Measurements from ENCODE around the gene SCAMP4.

SCAMP4 gene

DNA sequence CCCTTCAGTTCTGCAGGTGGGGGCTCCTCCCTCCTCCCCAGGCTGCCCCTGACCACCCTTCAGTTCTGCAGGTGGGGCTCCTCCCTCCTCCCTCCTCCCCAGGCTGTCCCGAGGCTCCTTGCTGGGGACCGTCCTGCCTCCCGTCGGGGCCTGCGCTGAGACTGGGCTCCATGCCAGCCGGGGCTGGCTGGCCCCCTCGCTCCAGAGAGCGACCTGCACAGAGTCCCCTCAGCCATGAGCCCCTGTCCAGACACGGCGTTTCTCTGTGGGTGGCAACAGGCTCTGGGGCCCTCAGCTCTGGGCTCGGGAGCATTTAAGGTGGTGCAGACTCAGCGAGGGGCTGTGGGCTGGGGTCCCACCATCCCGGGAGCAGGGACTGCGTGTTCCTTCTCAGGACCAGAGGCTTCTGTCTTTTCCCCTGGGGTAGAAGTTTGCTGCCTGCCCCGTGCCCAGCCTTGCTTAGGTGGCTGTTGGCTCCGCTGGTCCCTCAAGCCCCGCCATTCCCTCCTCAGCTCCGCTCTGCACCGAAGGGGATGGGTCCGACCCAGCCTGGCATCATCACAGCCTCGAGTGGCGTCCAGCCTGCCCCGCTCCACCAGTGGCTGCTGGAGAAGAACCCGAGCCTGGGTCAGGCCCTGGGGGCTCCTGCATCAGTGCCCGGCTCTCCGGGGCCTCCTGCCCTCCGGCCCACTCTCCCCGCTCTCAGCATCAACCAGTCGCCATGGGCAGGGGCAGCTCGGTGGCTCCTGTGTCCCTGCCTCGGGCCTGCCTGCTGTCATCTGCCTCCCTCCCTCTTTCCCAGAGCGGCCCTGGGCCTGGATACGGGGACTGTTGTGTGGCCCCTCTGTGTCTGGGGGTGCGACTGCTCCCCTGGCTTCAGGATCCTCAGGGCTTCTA, 63.3 kb downstream of the SCAMP4 start:
- no peak for TF ChIP-seq NFIC (IDR thresholded peaks at IDR 0.05)
- no peak for TF ChIP-seq ZBTB7A (IDR thresholded peaks at IDR 0.05; ENCODE audit: low read depth)
- no peak for TF ChIP-seq FOXM1 (IDR thresholded peaks at IDR 0.05; ENCODE audit: borderline replicate concordance, low read depth)
- TF ChIP-seq RAD21 (IDR thresholded peaks at IDR 0.05; ENCODE audit: low read depth), result no peak

DNA sequence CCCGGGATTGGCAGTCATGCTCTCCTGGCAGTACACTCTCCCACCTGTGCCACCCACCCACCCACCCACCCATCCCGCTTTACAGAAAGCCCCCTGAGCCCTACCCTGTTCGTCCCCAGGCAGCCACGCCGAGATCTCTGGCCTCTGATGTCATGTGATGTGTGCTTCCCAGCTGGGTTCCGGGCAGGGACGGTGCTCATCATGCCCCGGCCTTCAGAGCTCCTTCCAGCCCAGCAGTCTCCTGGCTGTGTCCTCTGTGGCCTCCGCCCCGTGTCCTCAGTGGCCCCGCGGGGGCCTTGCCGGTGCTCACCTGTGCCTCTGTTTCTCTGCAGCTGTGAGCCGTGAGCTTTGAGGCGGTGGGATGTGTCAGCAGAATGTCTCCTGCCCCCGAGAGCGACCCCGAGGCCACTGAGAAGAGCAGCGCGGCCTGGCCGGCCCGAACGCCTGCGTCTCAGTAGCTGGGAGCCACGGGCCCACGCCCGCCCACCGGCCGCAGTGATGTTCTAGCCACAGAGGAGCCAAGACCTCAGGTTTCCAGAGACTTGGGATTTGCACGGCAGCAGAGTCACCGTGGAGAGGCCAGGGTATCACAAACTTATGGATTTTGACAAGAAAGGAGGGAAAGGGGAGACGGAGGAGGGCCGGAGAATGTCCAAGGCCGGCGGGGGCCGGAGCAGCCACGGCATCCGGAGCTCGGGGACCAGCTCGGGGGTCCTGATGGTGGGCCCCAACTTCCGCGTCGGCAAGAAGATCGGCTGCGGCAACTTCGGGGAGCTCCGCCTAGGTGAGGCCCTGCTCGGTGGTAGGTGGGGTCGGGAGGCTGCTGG, 64.2 kb downstream of the SCAMP4 start:
- TF ChIP-seq, protein P1, sequence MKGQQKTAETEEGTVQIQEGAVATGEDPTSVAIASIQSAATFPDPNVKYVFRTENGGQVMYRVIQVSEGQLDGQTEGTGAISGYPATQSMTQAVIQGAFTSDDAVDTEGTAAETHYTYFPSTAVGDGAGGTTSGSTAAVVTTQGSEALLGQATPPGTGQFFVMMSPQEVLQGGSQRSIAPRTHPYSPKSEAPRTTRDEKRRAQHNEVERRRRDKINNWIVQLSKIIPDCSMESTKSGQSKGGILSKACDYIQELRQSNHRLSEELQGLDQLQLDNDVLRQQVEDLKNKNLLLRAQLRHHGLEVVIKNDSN (IDR thresholded peaks at IDR 0.05), result no peak
- TF ChIP-seq YY1 (IDR thresholded peaks at IDR 0.05; ENCODE audit: low read depth) (no peak), TAF1 (IDR thresholded peaks at IDR 0.05; ENCODE audit: low read depth) (no peak), EGR1 (IDR thresholded peaks at IDR 0.05) (no peak), ZBTB7A (IDR thresholded peaks at IDR 0.05; ENCODE audit: low read depth) (no peak), TEAD4 (IDR thresholded peaks at IDR 0.05) (no peak), CEBPB (IDR thresholded peaks at IDR 0.05) (no peak), EP300 (IDR thresholded peaks at IDR 0.05; ENCODE audit: borderline replicate concordance) (no peak), FOXM1 (IDR thresholded peaks at IDR 0.05; ENCODE audit: borderline replicate concordance, low read depth) (no peak), CREB1 (IDR thresholded peaks at IDR 0.05; ENCODE audit: low read depth) (no peak), RAD21 (IDR thresholded peaks at IDR 0.05; ENCODE audit: low read depth) (no peak), TCF12 (IDR thresholded peaks at IDR 0.05; ENCODE audit: low read depth) (no peak), NFIC (IDR thresholded peaks at IDR 0.05) (no peak)
- TF ChIP-seq, protein P2, sequence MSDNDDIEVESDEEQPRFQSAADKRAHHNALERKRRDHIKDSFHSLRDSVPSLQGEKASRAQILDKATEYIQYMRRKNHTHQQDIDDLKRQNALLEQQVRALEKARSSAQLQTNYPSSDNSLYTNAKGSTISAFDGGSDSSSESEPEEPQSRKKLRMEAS (IDR thresholded peaks at IDR 0.05), result no peak
- TF ChIP-seq, protein P3, sequence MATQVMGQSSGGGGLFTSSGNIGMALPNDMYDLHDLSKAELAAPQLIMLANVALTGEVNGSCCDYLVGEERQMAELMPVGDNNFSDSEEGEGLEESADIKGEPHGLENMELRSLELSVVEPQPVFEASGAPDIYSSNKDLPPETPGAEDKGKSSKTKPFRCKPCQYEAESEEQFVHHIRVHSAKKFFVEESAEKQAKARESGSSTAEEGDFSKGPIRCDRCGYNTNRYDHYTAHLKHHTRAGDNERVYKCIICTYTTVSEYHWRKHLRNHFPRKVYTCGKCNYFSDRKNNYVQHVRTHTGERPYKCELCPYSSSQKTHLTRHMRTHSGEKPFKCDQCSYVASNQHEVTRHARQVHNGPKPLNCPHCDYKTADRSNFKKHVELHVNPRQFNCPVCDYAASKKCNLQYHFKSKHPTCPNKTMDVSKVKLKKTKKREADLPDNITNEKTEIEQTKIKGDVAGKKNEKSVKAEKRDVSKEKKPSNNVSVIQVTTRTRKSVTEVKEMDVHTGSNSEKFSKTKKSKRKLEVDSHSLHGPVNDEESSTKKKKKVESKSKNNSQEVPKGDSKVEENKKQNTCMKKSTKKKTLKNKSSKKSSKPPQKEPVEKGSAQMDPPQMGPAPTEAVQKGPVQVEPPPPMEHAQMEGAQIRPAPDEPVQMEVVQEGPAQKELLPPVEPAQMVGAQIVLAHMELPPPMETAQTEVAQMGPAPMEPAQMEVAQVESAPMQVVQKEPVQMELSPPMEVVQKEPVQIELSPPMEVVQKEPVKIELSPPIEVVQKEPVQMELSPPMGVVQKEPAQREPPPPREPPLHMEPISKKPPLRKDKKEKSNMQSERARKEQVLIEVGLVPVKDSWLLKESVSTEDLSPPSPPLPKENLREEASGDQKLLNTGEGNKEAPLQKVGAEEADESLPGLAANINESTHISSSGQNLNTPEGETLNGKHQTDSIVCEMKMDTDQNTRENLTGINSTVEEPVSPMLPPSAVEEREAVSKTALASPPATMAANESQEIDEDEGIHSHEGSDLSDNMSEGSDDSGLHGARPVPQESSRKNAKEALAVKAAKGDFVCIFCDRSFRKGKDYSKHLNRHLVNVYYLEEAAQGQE (IDR thresholded peaks at IDR 0.05; ENCODE audit: low read depth), result no peak

DNA sequence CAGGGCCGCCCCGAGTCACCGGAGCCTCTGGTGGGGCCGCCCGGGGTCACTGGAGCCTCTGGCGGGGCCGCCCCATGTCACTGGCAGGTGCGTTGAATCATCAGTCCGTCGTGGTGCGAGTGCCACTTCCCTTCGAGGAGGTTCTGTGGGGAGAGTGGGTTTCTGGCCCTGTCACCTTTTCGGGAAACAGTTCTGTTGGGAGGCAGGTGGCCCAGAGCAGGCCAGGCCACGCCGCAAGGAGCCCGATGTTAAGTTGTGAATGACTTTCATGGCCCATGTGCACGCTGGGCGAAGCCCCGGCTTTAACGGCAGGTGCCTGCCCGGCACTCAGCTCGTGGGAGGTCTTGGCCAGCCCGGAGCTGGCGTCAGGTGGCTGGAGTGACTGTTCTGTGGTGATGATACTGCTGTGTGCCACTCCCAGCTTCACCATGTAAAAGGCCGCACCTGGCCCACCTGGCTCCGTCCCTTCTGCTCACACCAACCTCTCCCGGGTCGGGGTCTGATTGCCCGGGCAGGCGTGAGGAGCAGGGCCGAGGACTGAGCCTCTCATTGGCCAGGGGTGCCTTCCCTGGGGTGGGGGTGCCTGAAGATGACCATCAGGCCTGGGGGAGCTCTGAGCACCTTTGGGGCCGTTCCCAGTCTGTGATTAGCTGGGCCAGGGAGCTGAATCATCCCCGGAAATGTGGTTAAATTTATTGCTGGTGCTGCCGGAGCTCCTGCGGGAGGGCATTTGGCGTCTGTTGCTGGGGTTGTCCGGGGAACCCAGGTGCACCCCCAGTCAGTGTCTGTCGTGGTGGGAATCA, 65.0 kb downstream of the SCAMP4 start:
- TF ChIP-seq, protein P3 (IDR thresholded peaks at IDR 0.05; ENCODE audit: low read depth), result no peak
- TF ChIP-seq RAD21 (IDR thresholded peaks at IDR 0.05; ENCODE audit: low read depth) (no peak), EGR1 (IDR thresholded peaks at IDR 0.05) (no peak), EP300 (IDR thresholded peaks at IDR 0.05; ENCODE audit: borderline replicate concordance) (no peak), YY1 (IDR thresholded peaks at IDR 0.05; ENCODE audit: low read depth) (no peak), CREB1 (IDR thresholded peaks at IDR 0.05; ENCODE audit: low read depth) (no peak), CEBPB (IDR thresholded peaks at IDR 0.05) (no peak), NFIC (IDR thresholded peaks at IDR 0.05) (no peak), FOXM1 (IDR thresholded peaks at IDR 0.05; ENCODE audit: borderline replicate concordance, low read depth) (no peak), TAF1 (IDR thresholded peaks at IDR 0.05; ENCODE audit: low read depth) (no peak), TEAD4 (IDR thresholded peaks at IDR 0.05) (no peak), TCF12 (IDR thresholded peaks at IDR 0.05; ENCODE audit: low read depth) (no peak), ZBTB7A (IDR thresholded peaks at IDR 0.05; ENCODE audit: low read depth) (no peak)
- TF ChIP-seq, protein P1 (IDR thresholded peaks at IDR 0.05), result no peak
- TF ChIP-seq, protein P2 (IDR thresholded peaks at IDR 0.05), result no peak

DNA sequence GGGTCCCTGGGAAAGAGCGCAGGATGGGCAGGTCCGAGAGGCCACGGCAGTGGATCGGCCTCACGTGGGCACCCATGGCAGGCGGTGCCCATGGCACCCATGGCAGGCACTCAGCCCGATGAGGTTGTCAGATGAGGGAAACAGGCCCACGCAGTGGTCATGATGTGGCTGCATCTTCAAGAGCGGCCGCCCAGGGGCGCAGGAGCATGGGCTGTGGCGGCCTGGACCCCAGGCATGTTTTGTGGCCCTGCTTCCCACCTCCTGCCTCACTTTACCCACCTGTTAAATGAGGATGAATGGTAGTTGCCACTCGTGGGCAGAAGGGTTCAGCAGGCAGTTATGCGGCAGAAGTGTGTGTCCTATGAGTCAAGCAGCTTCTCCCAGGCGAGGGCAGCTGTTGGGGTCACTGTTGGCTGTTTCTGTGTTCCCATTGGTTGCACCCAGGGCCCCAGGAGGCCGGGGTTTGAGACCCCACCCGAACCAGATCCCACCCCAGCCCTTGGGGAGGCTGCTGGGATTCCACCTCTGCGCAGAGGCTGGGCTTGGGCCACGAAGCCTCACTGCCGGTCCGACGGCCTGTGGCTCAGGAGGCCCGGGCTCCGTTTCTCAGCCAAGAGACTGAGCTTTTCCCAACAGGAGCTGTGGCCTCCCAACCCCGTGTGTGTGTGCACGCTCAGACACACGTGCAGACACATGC, 65.8 kb downstream of the SCAMP4 start:
- no peak for TF ChIP-seq EGR1 (IDR thresholded peaks at IDR 0.05)

Data from Ishikawa (cell line).